Measurements from ENCODE around the gene ZMYND11. TPM values are rescaled to one million over a fixed set of nuclear protein-coding genes. Genes with fewer than 3 reads are reported as not detected.

ZMYND11 gene
- total and polyA plus RNA-seq, 9 of the 15 experiments (the other 6 are each of a cell fraction or from before 2014, with no cell fraction given): 2.7 to 13.8 (median 8.8) TPM

DNA sequence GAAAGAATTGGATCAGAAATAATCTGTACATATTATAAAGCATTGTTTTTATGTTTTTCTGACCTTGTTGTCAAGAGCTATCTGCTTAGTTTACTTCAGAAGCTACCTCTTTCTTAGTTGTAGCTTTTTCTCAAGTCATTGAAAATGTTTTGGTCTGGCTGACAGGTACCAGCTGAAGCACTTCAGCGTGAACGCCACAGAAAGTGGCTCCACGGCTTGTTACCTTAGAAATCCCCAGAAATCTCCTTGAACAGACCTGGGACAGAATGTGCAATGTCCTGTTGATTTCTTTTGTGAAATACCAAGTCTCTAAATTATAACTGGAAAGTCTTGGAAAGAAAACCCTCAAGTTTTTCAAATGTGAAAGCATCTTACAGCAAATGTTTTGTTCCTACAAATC, 96.8 kb downstream of the ZMYND11 start:
- 86% methylated on average over 3 of the region's 3 CpGs for WGBS (ENCODE audit: insufficient coverage, low coverage, missing lambda C conversion rate)
- in situ Hi-C loops (cut with MboI): no loop called here
- intact Hi-C loops (cut with micrococcal nuclease): no loop called here
- CTCF ChIA-PET (ENCODE audit: low intra/inter-chr PET ratio): no interaction called here
- Histone ChIP-seq H2AFZ (ENCODE audit: low read depth, low read length) (no peak overlapping the region), H3K4me3 (no peak overlapping the region), H3K9me3 (replicated peaks; ENCODE audit: control insufficient read depth, insufficient read depth, low read depth, low read length) (no peaks in the 10 kb centered on the region), H4K20me1 (replicated peaks; ENCODE audit: control insufficient read depth, insufficient read depth, low read length) (no peaks in the 10 kb centered on the region), H3K79me2 (ENCODE audit: control insufficient read depth, insufficient read depth, low read length) (no peaks in the 10 kb centered on the region), H3K9ac (ENCODE audit: insufficient read depth in 1 of 2, low read depth in 2 of 2, low read length in 2 of 2) (no peak overlapping the region), H3K27me3 (ENCODE audit: control insufficient read depth in 2 of 2, insufficient read depth in 2 of 2, low read length in 2 of 2) (no peaks in the 10 kb centered on the region), H3K4me1 (replicated peaks in 1 of 2; ENCODE audit: control insufficient read depth in 2 of 2, insufficient read depth in 2 of 2, low read length in 2 of 2) (no peaks in the 10 kb centered on the region), H3K4me2 (ENCODE audit: insufficient read depth, low read length) (no peak overlapping the region), H3K9me1 (ENCODE audit: control insufficient read depth, insufficient read depth, low read length) (no peaks in the 10 kb centered on the region), H3K27ac (ENCODE audit: extremely low read depth, low read depth, low read length) (no peak overlapping the region), H3K36me3 (ENCODE audit: control insufficient read depth, insufficient read depth, low read length) (no peaks in the 10 kb centered on the region)
- BruUV-seq (replicated peaks): no TSS peak
- POLR2A ChIA-PET: no interaction called here
- TF ChIP-seq DPF2 (IDR thresholded peaks at IDR 0.05) (no peak), U2AF1 (optimal IDR thresholded peaks at IDR 0.05; ENCODE audit: low read depth, low read length) (no peak), ZBTB17 (CRISPR knock-in tag; IDR thresholded peaks at IDR 0.05) (no peak), NONO (IDR thresholded peaks at IDR 0.05; ENCODE audit: low read depth in 2 of 2, low read length in 1 of 2) (no peak), ZFX (CRISPR knock-in tag; IDR thresholded peaks at IDR 0.05) (no peak), SP2 (IDR thresholded peaks at IDR 0.05; ENCODE audit: extremely low read depth, low read depth, low read length, poor library complexity, severe bottlenecking) (no peak)
- no peak for ATAC-seq
- no peak for DNase-seq (ENCODE audit: extremely low read depth in 1 of 4, low spot score in 3 of 4)
- FAIRE-seq: no peak

DNA sequence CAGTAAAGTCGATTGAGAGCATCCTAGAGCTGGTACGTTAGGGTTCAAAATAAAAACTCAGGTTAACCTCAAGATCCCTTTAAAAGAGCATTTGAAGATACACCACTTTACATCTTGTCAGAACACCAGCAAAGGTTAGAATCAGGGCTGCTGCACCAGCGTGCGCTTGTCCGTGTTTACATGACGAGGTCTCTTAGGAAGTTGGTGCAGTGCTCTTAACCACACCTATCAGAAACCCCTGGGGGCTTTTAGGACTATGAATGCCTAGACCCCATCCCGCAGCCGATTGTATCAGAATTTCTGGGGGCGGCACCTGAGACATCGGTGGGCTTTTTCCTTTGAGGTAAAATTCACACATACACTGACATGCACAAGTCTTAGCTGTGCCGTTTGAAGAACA, 97.6 kb downstream of the ZMYND11 start:
- H3K9ac ChIP-seq (ENCODE audit: insufficient read depth in 1 of 2, low read depth in 2 of 2, low read length in 2 of 2): no peak overlapping the region
- no peaks in the 10 kb centered on the region for H3K27me3 ChIP-seq (ENCODE audit: control insufficient read depth in 2 of 2, insufficient read depth in 2 of 2, low read length in 2 of 2)
- no peaks in the 10 kb centered on the region for H3K9me1 ChIP-seq (ENCODE audit: control insufficient read depth, insufficient read depth, low read length)
- no peaks in the 10 kb centered on the region for H4K20me1 ChIP-seq (replicated peaks; ENCODE audit: control insufficient read depth, insufficient read depth, low read length)
- no peaks in the 10 kb centered on the region for H3K4me1 ChIP-seq (replicated peaks in 1 of 2; ENCODE audit: control insufficient read depth in 2 of 2, insufficient read depth in 2 of 2, low read length in 2 of 2)
- no peak overlapping the region for H2AFZ ChIP-seq (ENCODE audit: low read depth, low read length)
- intact Hi-C loops (cut with micrococcal nuclease): no loop called here
- no peak overlapping the region for H3K27ac ChIP-seq (ENCODE audit: extremely low read depth, low read depth, low read length)
- CTCF ChIA-PET (ENCODE audit: low intra/inter-chr PET ratio): no interaction called here
- no peaks in the 10 kb centered on the region for H3K36me3 ChIP-seq (ENCODE audit: control insufficient read depth, insufficient read depth, low read length)
- in situ Hi-C loops (cut with MboI): no loop called here
- H3K4me2 ChIP-seq (ENCODE audit: insufficient read depth, low read length): no peak overlapping the region
- no peaks in the 10 kb centered on the region for H3K79me2 ChIP-seq (ENCODE audit: control insufficient read depth, insufficient read depth, low read length)
- POLR2A ChIA-PET: no interaction called here
- no peaks in the 10 kb centered on the region for H3K9me3 ChIP-seq (replicated peaks; ENCODE audit: control insufficient read depth, insufficient read depth, low read depth, low read length)
- no TSS peak for BruUV-seq (replicated peaks)
- ATAC-seq (no peak), DNase-seq (ENCODE audit: extremely low read depth in 1 of 4, low spot score in 3 of 4) (no peak), FAIRE-seq (no peak)
- H3K4me3 ChIP-seq: no peak overlapping the region
- WGBS (ENCODE audit: insufficient coverage, low coverage, missing lambda C conversion rate): 82% methylated on average over 11 of the region's 11 CpGs
- TF ChIP-seq ZNF274 (IDR thresholded peaks at IDR 0.05; ENCODE audit: borderline replicate concordance, low read depth, low read length): no peak
- TF ChIP-seq SP1 (CRISPR knock-in tag; IDR thresholded peaks at IDR 0.05): no peak
- no peak for TF ChIP-seq ZNF311 (CRISPR knock-in tag; IDR thresholded peaks at IDR 0.05)
- TF ChIP-seq CXXC5 (CRISPR knock-in tag; IDR thresholded peaks at IDR 0.05): no peak
- TF ChIP-seq, protein P1, sequence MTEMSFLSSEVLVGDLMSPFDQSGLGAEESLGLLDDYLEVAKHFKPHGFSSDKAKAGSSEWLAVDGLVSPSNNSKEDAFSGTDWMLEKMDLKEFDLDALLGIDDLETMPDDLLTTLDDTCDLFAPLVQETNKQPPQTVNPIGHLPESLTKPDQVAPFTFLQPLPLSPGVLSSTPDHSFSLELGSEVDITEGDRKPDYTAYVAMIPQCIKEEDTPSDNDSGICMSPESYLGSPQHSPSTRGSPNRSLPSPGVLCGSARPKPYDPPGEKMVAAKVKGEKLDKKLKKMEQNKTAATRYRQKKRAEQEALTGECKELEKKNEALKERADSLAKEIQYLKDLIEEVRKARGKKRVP (CRISPR knock-in tag; IDR thresholded peaks at IDR 0.05): no peak
- no peak for TF ChIP-seq ELF2 (CRISPR knock-in tag; IDR thresholded peaks at IDR 0.05)
- TF ChIP-seq PTBP1 (IDR thresholded peaks at IDR 0.05; ENCODE audit: low read depth, low read length): no peak
- no peak for TF ChIP-seq ZC3H11A (IDR thresholded peaks at IDR 0.05; ENCODE audit: low read depth, low read length)
- TF ChIP-seq TEAD4 (IDR thresholded peaks at IDR 0.05; ENCODE audit: low read length): no peak
- TF ChIP-seq TEAD4 (CRISPR knock-in tag; IDR thresholded peaks at IDR 0.05; ENCODE audit: borderline replicate concordance): no peak
- TF ChIP-seq ZNF124 (CRISPR knock-in tag; IDR thresholded peaks at IDR 0.05): no peak
- no peak for TF ChIP-seq ASH1L (IDR thresholded peaks at IDR 0.05; ENCODE audit: borderline replicate concordance, low read depth, partially characterized antibody)
- TF ChIP-seq ETV1 (tag; conservative IDR thresholded peaks at IDR 0.05; ENCODE audit: low read depth): no peak
- TF ChIP-seq SRSF1 (IDR thresholded peaks at IDR 0.05; ENCODE audit: low read depth, low read length): no peak

All from K562 (cell line).